Measurements from ENCODE around the gene FRAT1.

The FRAT1 gene

GRCh38 chr10:97292097-97292861, 26.8 kb upstream of the FRAT1 start, which contains the start of gene ARHGAP19 (continued):
- TF ChIP-seq ZFP69B (tag by site-specific recombination; IDR thresholded peaks at IDR 0.05): peak; percentile 87
- TF ChIP-seq PRDM4 (tag by site-specific recombination; IDR thresholded peaks at IDR 0.05): peak; percentile 72; the same call in 1 of the 2 replicates
- 0 out of 2 replicates have a peak, but pooled peaks have one; percentile 46 for TF ChIP-seq ZBTB48 (tag by site-specific recombination; IDR thresholded peaks at IDR 0.05)
- TF ChIP-seq MZF1 (tag by site-specific recombination; IDR thresholded peaks at IDR 0.05; ENCODE audit: borderline replicate concordance): 0 out of 2 replicates have a peak, but pooled peaks have one; percentile 28
- TF ChIP-seq GLIS2 (tag by site-specific recombination; IDR thresholded peaks at IDR 0.05): peak; percentile 100
- peak; percentile 93 for TF ChIP-seq ZXDB (tag by site-specific recombination; IDR thresholded peaks at IDR 0.05)
- no peak for TF ChIP-seq ZNF202 (tag by site-specific recombination; IDR thresholded peaks at IDR 0.05; ENCODE audit: borderline replicate concordance)
- TF ChIP-seq ZNF692 (tag by site-specific recombination; IDR thresholded peaks at IDR 0.05): peak; percentile 87
- no peak for TF ChIP-seq MEIS1 (CRISPR knock-in tag; IDR thresholded peaks at IDR 0.05; ENCODE audit: borderline replicate concordance)
- no peak for TF ChIP-seq ZNF433 (tag by site-specific recombination; IDR thresholded peaks at IDR 0.05; ENCODE audit: low read depth)
- TF ChIP-seq ZEB2 (tag by site-specific recombination; IDR thresholded peaks at IDR 0.05): peak; percentile 98
- TF ChIP-seq ZBTB20 (tag by site-specific recombination; IDR thresholded peaks at IDR 0.05): peak; percentile 84
- no peak for TF ChIP-seq ZNF521 (tag by site-specific recombination; IDR thresholded peaks at IDR 0.05)
- no peak for TF ChIP-seq ZNF510 (tag by site-specific recombination; IDR thresholded peaks at IDR 0.05; ENCODE audit: insufficient replicate concordance)
- peak; percentile 86 for TF ChIP-seq ZBTB11 (tag by site-specific recombination; conservative IDR thresholded peaks at IDR 0.05; ENCODE audit: low read depth)
- peak; percentile 85; the same call in 1 of the 2 replicates for TF ChIP-seq ZNF24 (tag by site-specific recombination; IDR thresholded peaks at IDR 0.05)
- TF ChIP-seq ZNF423 (tag by site-specific recombination; IDR thresholded peaks at IDR 0.05): peak; percentile 100
- peak; percentile 95 for TF ChIP-seq ZNF335 (tag by site-specific recombination; conservative IDR thresholded peaks at IDR 0.05)
- peak; percentile 91 for TF ChIP-seq SP7 (tag by site-specific recombination; IDR thresholded peaks at IDR 0.05)
- TF ChIP-seq CTCF (tag by site-specific recombination; IDR thresholded peaks at IDR 0.05): peak; percentile 90
- TF ChIP-seq YY1 (tag by site-specific recombination; IDR thresholded peaks at IDR 0.05): peak; percentile 90
- TF ChIP-seq ZNF169 (tag by site-specific recombination; IDR thresholded peaks at IDR 0.05): no peak
- TF ChIP-seq ZNF76 (tag by site-specific recombination; IDR thresholded peaks at IDR 0.05; ENCODE audit: borderline replicate concordance, low read depth): peak; percentile 86
- peak; percentile 90 for TF ChIP-seq KLF16 (tag by site-specific recombination; IDR thresholded peaks at IDR 0.05)
- no peak for TF ChIP-seq ZNF350 (tag by site-specific recombination; IDR thresholded peaks at IDR 0.05)
- peak; percentile 89 for TF ChIP-seq ZSCAN30 (tag by site-specific recombination; IDR thresholded peaks at IDR 0.05)
- TF ChIP-seq ZNF121 (tag by site-specific recombination; IDR thresholded peaks at IDR 0.05): 0 out of 2 replicates have a peak, but pooled peaks have one; percentile 22
- peak; percentile 59; the same call in 1 of the 2 replicates for TF ChIP-seq ZBTB44 (tag by site-specific recombination; IDR thresholded peaks at IDR 0.05)
- peak; percentile 82 for TF ChIP-seq KLF8 (tag by site-specific recombination; IDR thresholded peaks at IDR 0.05)
- no peak for TF ChIP-seq ZNF558 (tag by site-specific recombination; IDR thresholded peaks at IDR 0.05)
